Testis (tissue), 3 donors: Measurements from ENCODE around the gene IL31RA. TPM values are rescaled to one million over a fixed set of nuclear protein-coding genes. Genes with fewer than 3 reads are reported as not detected.

Experiments used
- DNase-seq: peaks from one replicate; pipeline ENCODE4 v3.0.0-alpha.2; 2019
- H3K27ac ChIP-seq, 2 donors: fragments of 200-600 bp; sonication (generic); one replicate each; pipeline ENCODE4 v1.5.1; 2019
- H3K27me3 ChIP-seq: fragments of 200-600 bp; sonication (generic); one replicate; pipeline ENCODE4 v1.5.1; 2019
- H3K36me3 ChIP-seq: fragments of 200-600 bp; sonication (generic); one replicate; pipeline ENCODE4 v1.5.1; 2017; ENCODE audit warnings: low read depth; ENCODE audit errors: missing control alignments
- H3K4me1 ChIP-seq: fragments of 200-600 bp; sonication (generic); one replicate; pipeline ENCODE4 v1.5.1; 2019
- H3K4me3 ChIP-seq, 2 donors: fragments of 200-600 bp; sonication (generic); one replicate each; pipeline ENCODE4 v1.5.1; 2017 to 2019
- H3K9me3 ChIP-seq: fragments of 200-600 bp; sonication (generic); one replicate; pipeline ENCODE4 v1.5.1; 2017
- CTCF ChIP-seq, 3 experiments: fragments of 450-650 bp in 2 of 3; fragments of 200-600 bp in 1 of 3; sonication (generic) in 1 of 3; IDR thresholded peaks; one replicate each; pipeline ENCODE4 v1.5.1; 2016 to 2019; ENCODE audit warnings: antibody characterized with exemption in 3 of 3, mild to moderate bottlenecking in 2 of 3, moderate library complexity in 1 of 3
- POLR2A ChIP-seq: fragments of 450-650 bp; IDR thresholded peaks from one replicate; pipeline ENCODE4 v1.6.1; 2017; ENCODE audit warnings: antibody characterized with exemption, mild to moderate bottlenecking, moderate library complexity
- WGBS, 2 donors: methylation state at CpG; one replicate each; pipeline ENCODE4 v1.1.5; 2018; 5-methylcytosine and 5-hydroxymethylcytosine counted together
- intact Hi-C: fragments of 100-400 bp; cut with DNase I; formaldehyde crosslinking; loops from one replicate; pipeline ENCODE4 v1.15.1; 2023; ENCODE audit warnings: low total_unique reads
- polyA plus RNA-seq: library from polyadenylated mRNA; stranded (reverse); fragments of 350-450 nt; fragmentation: Illumina TruSeq; extraction: RNeasy Lipid Tissue Mini Kit (QIAGEN cat#74804); gene quantifications from one replicate; pipeline ENCODE4 v1.2.3, GENCODE V29; 2014; ENCODE audit warnings: low read depth, low replicate concordance; ENCODE audit not compliant: insufficient read depth
- total RNA-seq, 2 donors: library from RNA; depleted of rRNA; stranded (reverse); fragments of >200 nt; gene quantifications; one replicate each; pipeline ENCODE4 v1.2.3, GENCODE V29; 2016

IL31RA gene
- total and polyA plus RNA-seq, 3 donors from 2014 or later: 2.7 to 3.9 (median 3.1) TPM

GRCh38 chr5:55932700-55933099 is 81.5 kb downstream of the IL31RA start:
- Histone ChIP-seq H3K27ac (no peak overlapping the region), H3K27me3 (no peaks in the 10 kb centered on the region), H3K4me3 (no peak overlapping the region), H3K4me1 (no peaks in the 10 kb centered on the region), H3K36me3 (no peaks in the 10 kb centered on the region), H3K9me3 (no peaks in the 10 kb centered on the region)
- TF ChIP-seq POLR2A (no peak), CTCF (IDR thresholded peaks at IDR 0.05) (no peak)
- 89 to 92% methylated on average over 4 of the region's 4 CpGs for WGBS, 2 donors
- intact Hi-C loops: loop anchor here (10.0 kb wide), 1 partner anchor 272 kb away; no protein-coding TSS in a partner anchor
- no peak for DNase-seq

- no peak overlapping the region for H3K27ac ChIP-seq
- no peaks in the 10 kb centered on the region for H3K36me3 ChIP-seq
- 93 to 95% methylated on average over 14 of the region's 14 CpGs for WGBS, 2 donors
- H3K9me3 ChIP-seq: no peaks in the 10 kb centered on the region
- no peak for DNase-seq
- H3K27me3 ChIP-seq: no peaks in the 10 kb centered on the region
- no peaks in the 10 kb centered on the region for H3K4me1 ChIP-seq
- intact Hi-C loops: loop anchor here (10.0 kb wide), 1 partner anchor 271 kb away; no protein-coding TSS in a partner anchor
- TF ChIP-seq CTCF (IDR thresholded peaks at IDR 0.05) (no peak), POLR2A (no peak)
- H3K4me3 ChIP-seq: no peak overlapping the region
Measured at GRCh38 chr5:55933377-55934114, 82.4 kb downstream of the IL31RA start.

GRCh38 chr5:55934115-55934613 is 83.0 kb downstream of the IL31RA start:
- DNase-seq: no peak
- intact Hi-C loops: loop anchor here (10.0 kb wide), 1 partner anchor 271 kb away; no protein-coding TSS in a partner anchor
- TF ChIP-seq CTCF (IDR thresholded peaks at IDR 0.05) (no peak), POLR2A (no peak)
- 91 to 93% methylated on average over 9 of the region's 9 CpGs for WGBS, 2 donors
- H3K4me3 ChIP-seq: no peak overlapping the region
- H3K4me1 ChIP-seq: no peaks in the 10 kb centered on the region
- no peaks in the 10 kb centered on the region for H3K9me3 ChIP-seq
- H3K27me3 ChIP-seq: no peaks in the 10 kb centered on the region
- no peaks in the 10 kb centered on the region for H3K36me3 ChIP-seq
- H3K27ac ChIP-seq: no peak overlapping the region

- no peak for DNase-seq
- WGBS, 2 donors: 85 to 88% methylated on average over 2 of the region's 2 CpGs
- Histone ChIP-seq H3K4me3 (no peak overlapping the region), H3K36me3 (no peaks in the 10 kb centered on the region), H3K27me3 (no peaks in the 10 kb centered on the region), H3K27ac (no peak overlapping the region), H3K9me3 (no peaks in the 10 kb centered on the region), H3K4me1 (no peaks in the 10 kb centered on the region)
- intact Hi-C loops: loop anchor here (10.0 kb wide), 1 partner anchor 270 kb away; no protein-coding TSS in a partner anchor
- TF ChIP-seq POLR2A (no peak), CTCF (IDR thresholded peaks at IDR 0.05) (no peak)
Measured at GRCh38 chr5:55934720-55935119, 83.6 kb downstream of the IL31RA start.
